ENCODE data around the gene FAM193B.
"Not testable (repeated sequence)": the region's sequence is repeated elsewhere in the genome, so short reads cannot be mapped to it uniquely, and the experiment has no call there.

Gene FAM193B

DNA sequence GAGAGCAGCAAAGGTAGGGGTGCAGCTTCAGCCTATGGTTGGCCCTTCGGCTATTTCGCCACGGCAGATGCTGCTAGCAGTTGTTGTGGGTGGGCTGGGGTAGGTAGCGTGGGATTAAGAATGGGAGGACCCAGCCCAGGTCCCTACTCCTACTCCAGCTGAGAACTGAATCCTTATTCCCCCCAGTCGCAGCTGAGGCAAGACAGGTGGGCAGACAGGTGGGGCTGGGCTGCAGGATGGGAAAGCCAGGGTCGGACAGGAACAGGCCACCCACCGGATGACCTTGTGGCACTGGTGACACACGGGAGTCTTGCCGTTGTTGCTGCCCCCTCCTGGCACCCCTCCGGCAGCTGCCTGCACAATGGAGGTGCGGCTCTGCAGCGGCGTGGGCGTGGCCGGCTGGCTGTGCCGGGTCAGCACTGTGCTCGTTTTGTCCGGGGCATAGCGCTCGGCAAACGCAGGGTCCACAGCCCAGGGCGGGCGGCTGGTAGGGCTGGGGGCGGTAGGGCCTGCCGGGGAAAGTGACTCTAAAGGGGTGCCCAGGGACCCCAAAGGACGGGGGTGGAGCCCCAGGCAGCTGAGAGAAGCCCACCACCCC lies 65.1 kb downstream of the FAM193B start:
- TF ChIP-seq, protein P1, sequence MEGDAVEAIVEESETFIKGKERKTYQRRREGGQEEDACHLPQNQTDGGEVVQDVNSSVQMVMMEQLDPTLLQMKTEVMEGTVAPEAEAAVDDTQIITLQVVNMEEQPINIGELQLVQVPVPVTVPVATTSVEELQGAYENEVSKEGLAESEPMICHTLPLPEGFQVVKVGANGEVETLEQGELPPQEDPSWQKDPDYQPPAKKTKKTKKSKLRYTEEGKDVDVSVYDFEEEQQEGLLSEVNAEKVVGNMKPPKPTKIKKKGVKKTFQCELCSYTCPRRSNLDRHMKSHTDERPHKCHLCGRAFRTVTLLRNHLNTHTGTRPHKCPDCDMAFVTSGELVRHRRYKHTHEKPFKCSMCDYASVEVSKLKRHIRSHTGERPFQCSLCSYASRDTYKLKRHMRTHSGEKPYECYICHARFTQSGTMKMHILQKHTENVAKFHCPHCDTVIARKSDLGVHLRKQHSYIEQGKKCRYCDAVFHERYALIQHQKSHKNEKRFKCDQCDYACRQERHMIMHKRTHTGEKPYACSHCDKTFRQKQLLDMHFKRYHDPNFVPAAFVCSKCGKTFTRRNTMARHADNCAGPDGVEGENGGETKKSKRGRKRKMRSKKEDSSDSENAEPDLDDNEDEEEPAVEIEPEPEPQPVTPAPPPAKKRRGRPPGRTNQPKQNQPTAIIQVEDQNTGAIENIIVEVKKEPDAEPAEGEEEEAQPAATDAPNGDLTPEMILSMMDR (IDR thresholded peaks at IDR 0.05; ENCODE audit: extremely low read depth, insufficient read depth, missing control alignments) = peak; percentile 11
- in situ Hi-C loops (cut with MboI; ENCODE audit: low pct_unique_long_range_greater_than_20kb, low sequenced_read_pairs, unreplicated experiment) = no loop called here
- DNase-seq (ENCODE audit: low spot score) = no peak

DNA sequence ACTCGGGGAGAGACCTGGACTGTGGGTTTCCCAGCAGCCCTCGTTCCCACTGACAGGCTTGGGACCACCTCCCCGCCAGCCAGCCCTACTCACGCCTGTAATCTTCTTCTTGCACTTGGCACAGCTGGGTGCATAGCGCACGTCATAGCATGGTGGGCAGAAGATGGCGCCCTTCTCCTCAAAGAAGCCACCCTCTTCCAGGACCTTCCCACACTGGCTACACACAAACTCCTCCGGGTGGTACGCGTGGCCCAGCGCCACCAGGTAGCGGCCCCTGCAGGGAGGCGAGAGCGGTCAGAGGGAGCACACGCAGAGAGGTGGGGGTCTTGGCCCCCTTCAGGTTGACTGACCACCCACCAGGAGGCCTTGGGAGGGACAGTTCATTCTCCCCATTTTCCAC lies 66.4 kb downstream of the FAM193B start:
- in situ Hi-C loops (cut with MboI; ENCODE audit: low pct_unique_long_range_greater_than_20kb, low sequenced_read_pairs, unreplicated experiment) = no loop called here
- TF ChIP-seq, protein P1 (IDR thresholded peaks at IDR 0.05; ENCODE audit: extremely low read depth, insufficient read depth, missing control alignments) = no peak
- DNase-seq (ENCODE audit: low spot score) = no peak

DNA sequence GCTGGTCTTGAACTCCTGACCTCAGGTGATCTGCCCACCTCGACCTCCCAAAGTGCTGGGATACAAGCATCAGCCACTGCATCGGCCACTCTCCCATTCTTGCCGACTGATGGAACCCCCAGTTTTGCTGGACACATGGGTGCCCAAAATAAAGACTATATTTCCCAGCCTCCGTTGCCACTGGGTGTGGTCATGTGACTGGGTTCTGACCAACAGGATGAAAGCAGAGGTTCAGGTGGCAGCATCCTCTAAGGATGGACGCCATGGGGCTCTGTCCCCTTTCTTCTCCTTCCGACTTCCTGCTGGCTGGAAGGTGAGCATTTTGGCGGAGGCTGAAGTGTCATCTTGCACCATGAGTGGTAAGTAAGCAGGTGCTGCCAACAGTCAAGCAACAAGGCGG lies 67.2 kb downstream of the FAM193B start:
- no peak for DNase-seq (ENCODE audit: low spot score)
- in situ Hi-C loops (cut with MboI; ENCODE audit: low pct_unique_long_range_greater_than_20kb, low sequenced_read_pairs, unreplicated experiment) = no loop called here
- TF ChIP-seq, protein P1 (IDR thresholded peaks at IDR 0.05; ENCODE audit: extremely low read depth, insufficient read depth, missing control alignments) = no peak

DNA sequence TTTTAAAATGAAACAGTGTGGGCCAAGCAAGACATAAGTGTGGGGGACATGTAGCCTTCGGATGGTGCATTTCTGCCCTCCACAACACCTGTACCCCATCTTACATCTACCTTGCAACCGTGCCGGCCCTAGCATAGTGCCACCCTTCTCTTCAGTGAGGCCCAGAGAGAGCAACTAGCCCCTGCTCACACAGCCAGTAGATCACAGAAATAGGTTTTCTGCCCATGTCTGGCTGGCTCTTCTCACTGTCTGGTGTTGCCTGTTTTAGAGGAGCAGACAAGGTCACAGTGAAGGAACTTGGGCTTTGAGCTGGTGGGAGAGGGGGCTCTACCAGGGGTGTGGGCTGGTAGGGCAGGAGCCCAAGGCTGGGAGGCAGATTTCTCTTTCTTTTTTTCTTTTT lies 68.1 kb downstream of the FAM193B start:
- in situ Hi-C loops (cut with MboI; ENCODE audit: low pct_unique_long_range_greater_than_20kb, low sequenced_read_pairs, unreplicated experiment) = no loop called here
- TF ChIP-seq, protein P1 (IDR thresholded peaks at IDR 0.05; ENCODE audit: extremely low read depth, insufficient read depth, missing control alignments) = no peak
- no peak for DNase-seq (ENCODE audit: low spot score)

DNA sequence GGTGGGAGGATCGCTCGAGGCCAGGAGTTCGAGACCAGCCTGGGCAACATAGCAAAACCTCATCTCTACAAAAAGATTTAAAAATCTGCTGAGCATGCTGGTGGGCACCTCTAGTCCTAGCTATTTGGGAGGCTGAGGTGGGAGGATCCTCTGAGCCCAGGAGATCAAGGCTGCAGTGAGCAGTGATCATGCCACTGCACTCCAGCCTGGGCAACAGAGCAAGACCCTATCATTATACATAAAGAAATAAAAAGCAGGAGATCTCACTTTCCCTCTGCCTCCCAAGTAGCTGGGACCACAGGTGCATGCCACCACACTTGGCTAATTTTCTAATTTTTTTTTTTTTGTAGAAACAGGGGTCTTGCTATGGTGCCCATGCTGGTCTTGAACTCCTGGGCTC lies 68.6 kb downstream of the FAM193B start:
- in situ Hi-C loops (cut with MboI; ENCODE audit: low pct_unique_long_range_greater_than_20kb, low sequenced_read_pairs, unreplicated experiment); DNase-seq (ENCODE audit: low spot score): not testable (repeated sequence)

DNA sequence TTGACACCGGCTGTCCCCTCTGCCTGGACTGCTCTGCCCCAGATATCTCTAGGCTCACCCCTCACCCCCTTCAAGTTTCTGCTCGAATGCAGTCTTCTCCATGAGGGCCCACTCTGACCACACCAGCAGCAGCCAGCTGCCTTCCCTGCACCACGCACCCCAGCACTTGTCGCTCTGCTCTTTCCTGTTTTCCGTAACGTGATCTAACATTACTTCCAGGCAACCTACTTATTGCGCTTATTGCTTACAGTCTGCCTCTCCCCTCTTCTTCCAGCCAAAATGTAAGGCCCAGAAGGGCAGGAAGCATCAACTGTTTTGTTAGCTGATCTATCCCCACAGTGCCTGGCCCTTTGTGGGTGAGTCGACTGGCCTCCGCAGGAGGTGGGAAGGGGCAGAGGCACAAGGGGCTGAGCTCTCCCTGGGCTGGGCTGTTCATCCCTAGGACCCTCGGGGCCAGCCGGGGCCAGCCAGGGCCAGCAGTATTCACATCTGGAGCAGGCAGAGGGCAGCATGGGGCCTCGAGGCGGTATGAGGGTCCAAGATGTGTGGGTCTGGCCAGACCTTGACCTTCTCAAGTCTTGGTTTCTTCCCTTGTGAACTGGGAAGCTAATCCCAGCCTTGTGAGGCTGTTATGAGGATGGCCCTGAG lies 69.3 kb downstream of the FAM193B start:
- in situ Hi-C loops (cut with MboI; ENCODE audit: low pct_unique_long_range_greater_than_20kb, low sequenced_read_pairs, unreplicated experiment) = no loop called here
- TF ChIP-seq, protein P1 (IDR thresholded peaks at IDR 0.05; ENCODE audit: extremely low read depth, insufficient read depth, missing control alignments) = no peak
- no peak for DNase-seq (ENCODE audit: low spot score)

DNA sequence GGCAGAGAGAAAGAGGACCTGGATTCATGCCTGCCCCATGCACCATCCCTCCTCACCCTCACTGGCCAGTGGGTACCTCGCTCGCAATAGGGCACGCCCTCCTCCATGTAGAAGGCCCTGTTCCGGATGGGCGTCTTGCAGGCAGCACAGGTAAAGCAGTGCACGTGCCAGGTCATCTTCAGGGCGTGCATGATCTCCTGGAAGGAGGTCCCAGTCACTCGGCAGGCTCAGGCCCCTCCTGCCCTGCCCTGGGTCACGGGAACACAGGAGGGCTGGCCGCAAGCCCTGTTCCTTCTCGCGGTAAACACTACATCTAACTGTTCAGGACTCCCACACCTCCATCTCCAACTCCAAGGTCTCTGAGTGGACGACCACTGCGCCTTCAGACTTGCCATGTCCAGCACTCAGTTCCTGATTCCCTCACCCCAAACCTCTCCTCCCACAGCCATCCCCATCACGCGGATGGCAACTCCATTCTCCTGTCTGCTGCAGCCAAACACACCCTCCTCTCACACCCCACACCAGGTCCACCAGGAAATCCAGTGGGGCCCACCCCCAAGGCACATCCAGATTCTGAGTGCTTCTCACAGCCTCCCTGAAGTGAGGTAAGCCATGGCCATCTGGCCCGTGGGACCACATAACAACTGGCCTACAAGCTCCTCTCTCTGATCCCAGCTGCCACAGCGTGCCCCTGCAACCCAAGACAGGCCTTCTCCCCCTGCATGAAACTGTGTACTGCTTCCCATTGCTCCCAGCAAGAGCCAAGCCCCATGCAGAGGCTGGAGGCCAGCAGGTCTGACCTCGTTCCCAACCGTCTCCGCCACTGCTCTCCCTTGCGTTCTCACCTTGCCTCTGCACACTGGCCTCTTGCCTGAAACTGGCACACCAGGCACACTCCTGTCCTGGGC lies 70.1 kb downstream of the FAM193B start:
- in situ Hi-C loops (cut with MboI; ENCODE audit: low pct_unique_long_range_greater_than_20kb, low sequenced_read_pairs, unreplicated experiment) = no loop called here
- TF ChIP-seq, protein P1 (IDR thresholded peaks at IDR 0.05; ENCODE audit: extremely low read depth, insufficient read depth, missing control alignments) = no peak
- DNase-seq (ENCODE audit: low spot score) = no peak
